K562 (cell line): ENCODE data around the gene ZNF202. TPM values are rescaled to one million over a fixed set of nuclear protein-coding genes. Genes with fewer than 3 reads are reported as not detected.

Source experiments
- ATAC-seq: fragments of 200-7000 bp; cut with Tn5 transposase; 3 replicates; pipeline ENCODE4 v1.9.1; 2020; ENCODE audit warnings: moderate library complexity
- BruUV-seq: library from RNA; stranded (reverse); fragments of 400-500 nt; replicated peaks from 2 replicates; lab custom pipeline; 2021; lab: Mats Ljungman, UMichigan
- CTCF ChIA-PET: fragments of 300-600 bp; formaldehyde crosslinking; extraction: SDS; loops from one replicate; lab custom pipeline; 2021; ENCODE audit warnings: low intra/inter-chr PET ratio; lab: Yijun Ruan, JAX
- POLR2A ChIA-PET: fragments of 300-600, 350-650 bp; sonication (Branson Sonifier 250); formaldehyde crosslinking; extraction: SDS; loops from one replicate; lab custom pipeline; 2021; ENCODE audit warnings: antibody characterized with exemption, inconsistent platforms; lab: Yijun Ruan, JAX
- DNase-seq, 4 experiments: peaks; one replicate each; pipeline versions ENCODE4 v3.0.0 to v3.0.0-alpha.2; 2011 to 2018; ENCODE audit warnings: low spot score in 3 of 4, mixed read lengths in 3 of 4; ENCODE audit errors: extremely low read depth in 1 of 4
- FAIRE-seq: peaks from 2 replicates; lab custom pipeline; 2011; peaks lifted over from hg19 to GRCh38; lab: Jason Lieb, UNC
- H2AFZ ChIP-seq: 2 replicates; pipeline ENCODE4 v1.6.0; 2011; ENCODE audit warnings: low read depth, low read length, control low read depth, inconsistent platforms
- H3K27ac ChIP-seq: fragments of 200-600 bp; 3 replicates; pipeline ENCODE4 v1.8.0; 2011; ENCODE audit warnings: low read depth, mild to moderate bottlenecking, control low read depth, inconsistent platforms, low read length, moderate library complexity, mixed read lengths; ENCODE audit errors: extremely low read depth
- H3K27me3 ChIP-seq, 2 experiments: fragments of 300-600 bp in 1 of 2; 2 replicates in 1 of 2; 3 replicates in 1 of 2; pipeline versions ENCODE4 v1.6.0 to v1.8.0; 2011; ENCODE audit warnings: inconsistent platforms in 2 of 2, low read length in 2 of 2, mild to moderate bottlenecking in 1 of 2, mixed read lengths in 1 of 2, moderate library complexity in 1 of 2; ENCODE audit not compliant: control insufficient read depth in 2 of 2, insufficient read depth in 2 of 2
- H3K36me3 ChIP-seq: fragments of 300-600 bp; 3 replicates; pipeline ENCODE4 v1.8.0; 2011; ENCODE audit warnings: mild to moderate bottlenecking, low read length, inconsistent platforms; ENCODE audit not compliant: control insufficient read depth, insufficient read depth
- H3K4me1 ChIP-seq, 2 experiments: fragments of 200-600 bp in 1 of 2; replicated peaks in 1 of 2; 2 replicates in 1 of 2; 3 replicates in 1 of 2; pipeline versions ENCODE4 v1.5.1 to v1.8.0; 2011; ENCODE audit warnings: inconsistent platforms in 2 of 2, low read length in 2 of 2, mild to moderate bottlenecking in 1 of 2, mixed read lengths in 1 of 2, moderate library complexity in 1 of 2; ENCODE audit not compliant: control insufficient read depth in 2 of 2, insufficient read depth in 2 of 2
- H3K4me2 ChIP-seq: 2 replicates; pipeline ENCODE4 v1.6.1; 2011; ENCODE audit warnings: low read length, control low read depth, inconsistent platforms, mixed read lengths; ENCODE audit not compliant: insufficient read depth
- H3K4me3 ChIP-seq: fragments of 200-600 bp; sonication (generic), shearing (Covaris generic); 2 replicates; pipeline ENCODE4 v1.5.1; 2016; ENCODE audit warnings: control low read depth, inconsistent platforms
- H3K79me2 ChIP-seq: fragments of 200-600 bp; 3 replicates; pipeline ENCODE4 v1.8.0; 2011; ENCODE audit warnings: low read length, inconsistent platforms; ENCODE audit not compliant: control insufficient read depth, insufficient read depth
- H3K9ac ChIP-seq, 2 experiments: 2 replicates each; pipeline versions ENCODE4 v1.6.0 to v1.6.1; 2011; ENCODE audit warnings: low read depth in 2 of 2, low read length in 2 of 2, control low read depth in 1 of 2, inconsistent platforms in 1 of 2, mild to moderate bottlenecking in 1 of 2, mixed read lengths in 1 of 2; ENCODE audit not compliant: insufficient read depth in 1 of 2
- H3K9me1 ChIP-seq: one replicate; pipeline ENCODE4 v1.6.0; 2011; ENCODE audit warnings: inconsistent platforms, mild to moderate bottlenecking, low read length, moderate library complexity; ENCODE audit not compliant: control insufficient read depth, insufficient read depth
- H3K9me3 ChIP-seq: replicated peaks from 2 replicates; pipeline ENCODE4 v1.5.1; 2011; ENCODE audit warnings: low read depth, low read length, inconsistent platforms; ENCODE audit not compliant: control insufficient read depth, insufficient read depth
- H4K20me1 ChIP-seq: replicated peaks from 2 replicates; pipeline ENCODE4 v1.6.1; 2011; ENCODE audit warnings: low read length, inconsistent platforms, mixed read lengths; ENCODE audit not compliant: control insufficient read depth, insufficient read depth
- DIDO1 ChIP-seq: fragments of 450-650 bp; IDR thresholded peaks from 2 replicates; pipeline ENCODE4 v1.6.1; 2016; ENCODE audit warnings: low read depth, missing biosample characterization, missing genetic modification characterization
- ELF4 ChIP-seq: fragments of 450-650 bp; formaldehyde crosslinking; IDR thresholded peaks from 2 replicates; pipeline ENCODE4 v1.4.0; 2022; ENCODE audit warnings: missing genetic modification characterization
- ETV1 ChIP-seq: fragments of 450-650 bp; conservative IDR thresholded peaks from 2 replicates; pipeline ENCODE4 v1.6.1; 2016; ENCODE audit warnings: missing genetic modification characterization, control low read depth, low read depth, missing compliant biosample characterization
- HDAC8 ChIP-seq: fragments of 450-650 bp; IDR thresholded peaks from 2 replicates; pipeline ENCODE4 v1.6.1; 2016; ENCODE audit warnings: mild to moderate bottlenecking, missing genetic modification characterization, moderate library complexity, missing compliant biosample characterization
- HOMEZ ChIP-seq: fragments of 250-450 bp; sonication (Bioruptor Pico); IDR thresholded peaks from 2 replicates; pipeline ENCODE4 v1.4.0; 2020; ENCODE audit warnings: mild to moderate bottlenecking, moderate library complexity
- JUNB ChIP-seq: fragments of 450-650 bp; formaldehyde crosslinking; conservative IDR thresholded peaks from 2 replicates; pipeline ENCODE4 v1.4.0; 2020; ENCODE audit warnings: mild to moderate bottlenecking
- KDM2B ChIP-seq: fragments of 250-450 bp; sonication (Bioruptor Pico); IDR thresholded peaks from 2 replicates; pipeline ENCODE4 v1.8.0; 2021; ENCODE audit warnings: mild to moderate bottlenecking, moderate library complexity
- LARP7 ChIP-seq: fragments of 450-650 bp; IDR thresholded peaks from 2 replicates; pipeline ENCODE4 v1.6.1; 2016
- NBN ChIP-seq: fragments of 450-650 bp; IDR thresholded peaks from 2 replicates; pipeline ENCODE4 v1.6.1; 2016; ENCODE audit warnings: low read depth, mild to moderate bottlenecking
- RBM14 ChIP-seq: fragments of 200-400 bp; formaldehyde crosslinking; IDR thresholded peaks from 2 replicates; pipeline ENCODE4 v1.6.1; 2018; ENCODE audit warnings: low read depth, mild to moderate bottlenecking, low read length, moderate library complexity, borderline replicate concordance; ENCODE audit not compliant: insufficient read depth
- SP2 ChIP-seq: IDR thresholded peaks from 2 replicates; pipeline ENCODE4 v1.6.1; 2011; ENCODE audit warnings: mild to moderate bottlenecking, low read depth, low read length, moderate library complexity; ENCODE audit not compliant: poor library complexity, severe bottlenecking; ENCODE audit errors: extremely low read depth
- TEAD4 ChIP-seq, 2 experiments: sonication (generic) in 1 of 2; formaldehyde crosslinking in 1 of 2; IDR thresholded peaks; 2 replicates each; pipeline versions ENCODE4 v1.6.1 to v1.8.0; 2012 to 2022; ENCODE audit warnings: borderline replicate concordance in 1 of 2, inconsistent platforms in 1 of 2, low read length in 1 of 2, mild to moderate bottlenecking in 1 of 2, missing genetic modification reagents in 1 of 2
- YBX1 ChIP-seq: fragments of 450-650 bp; IDR thresholded peaks from 2 replicates; pipeline ENCODE4 v1.7.1; 2016; ENCODE audit warnings: mild to moderate bottlenecking
- ZNF589 ChIP-seq: fragments of 200-800 bp; sonication (Bioruptor generic); IDR thresholded peaks from 2 replicates; pipeline ENCODE4 v1.6.1; 2016; ENCODE audit warnings: low read depth, missing genetic modification characterization, missing compliant biosample characterization
- ZNF785 ChIP-seq: fragments of 250-450 bp; sonication (Bioruptor Pico); IDR thresholded peaks from 2 replicates; pipeline ENCODE4 v1.4.0; 2020; ENCODE audit warnings: mild to moderate bottlenecking
- in situ Hi-C: fragments of 300-500 bp; cut with MboI; formaldehyde crosslinking; loops from 4 replicates; pipeline ENCODE4 v1.15.0; 2018; ENCODE audit warnings: inconsistent platforms, mixed read lengths
- intact Hi-C: fragments of 100-400 bp; cut with micrococcal nuclease; formaldehyde crosslinking; loops from 2 replicates; pipeline ENCODE4 v1.14.2; 2022
- polyA plus RNA-seq, 8 experiments: library from polyadenylated mRNA; depleted of rRNA in 4 of 8; stranded (reverse) in 5 of 8; unstranded in 3 of 8; fragments of >200 nt; fragmentation: Nextera tagmentation in 2 of 8; fragmentation: Illumina TruSeq in 1 of 8; extraction: Ambion mirVana in 2 of 8; extraction: Trizol in 1 of 8; gene quantifications; 2 replicates each; pipeline versions ENCODE4 v1.2.1 to v1.2.3, GENCODE V29; 2011 to 2014; ENCODE audit warnings: inconsistent platforms in 1 of 8, missing spikeins in 1 of 8
- total RNA-seq, 7 experiments: library from RNA; depleted of rRNA in 6 of 7; stranded (reverse); fragments of >200 nt in 6 of 7; fragmentation: Illumina TruSeq in 2 of 7; extraction: Trizol in 2 of 7; gene quantifications; 2 replicates each; pipeline versions ENCODE4 v1.2.1 to v1.2.3, GENCODE V29; 2011 to 2021; ENCODE audit warnings: low replicate concordance in 1 of 7

The ZNF202 gene
- total and polyA plus RNA-seq, 9 of the 15 experiments (the other 6 are each of a cell fraction or from before 2014, with no cell fraction given), result 2.3 to 18.7 (median 12.7) TPM

- Histone ChIP-seq H3K9me1 (no peaks in the 10 kb centered on the region), H3K27ac (no peak overlapping the region), H3K27me3 (no peaks in the 10 kb centered on the region; a peak in 1 of 5 replicates), H3K79me2 (no peaks in the 10 kb centered on the region), H3K36me3 (no peaks in the 10 kb centered on the region), H3K4me2 (no peak overlapping the region), H4K20me1 (no peaks in the 10 kb centered on the region), H3K9ac (no peak overlapping the region), H3K4me1 (no peaks in the 10 kb centered on the region), H3K9me3 (no peaks in the 10 kb centered on the region), H2AFZ (no peak overlapping the region), H3K4me3 (no peak overlapping the region)
- FAIRE-seq, result no peak
- CTCF ChIA-PET, result no interaction called here
- ATAC-seq, result no peak
- TF ChIP-seq SP2, result no peak
- TF ChIP-seq TEAD4 (IDR thresholded peaks at IDR 0.05; ENCODE audit: low read length), result no peak
- no peak for TF ChIP-seq TEAD4 (CRISPR knock-in tag; IDR thresholded peaks at IDR 0.05; ENCODE audit: borderline replicate concordance)
- TF ChIP-seq HOMEZ (CRISPR knock-in tag), result no peak
- TF ChIP-seq ZNF589, result no peak
- no peak for TF ChIP-seq LARP7
- TF ChIP-seq DIDO1 (tag), result no peak
- no peak for TF ChIP-seq JUNB
- TF ChIP-seq ELF4 (CRISPR knock-in tag), result no peak
- no peak for TF ChIP-seq KDM2B (CRISPR knock-in tag)
- no peak for TF ChIP-seq HDAC8 (tag)
- TF ChIP-seq YBX1, result no peak
- TF ChIP-seq ETV1 (tag), result no peak
- no peak for TF ChIP-seq NBN
- no peak for TF ChIP-seq RBM14
- no peak for TF ChIP-seq ZNF785 (CRISPR knock-in tag)
- BruUV-seq, result no TSS peak
- in situ Hi-C loops (no loop called here), intact Hi-C loops (no loop called here)
- DNase-seq, result no peak
- POLR2A ChIA-PET, result no interaction called here
These were observed 48.5 kb downstream of the ZNF202 start for GRCh38 chr11:123692961-123693360.
